Right atrium auricular region (tissue), 2 donors: ENCODE measurements around the gene PRR5L. TPM values are rescaled to one million over a fixed set of nuclear protein-coding genes. Genes with fewer than 3 reads are reported as not detected.

Experiments used
- DNase-seq: peaks from one replicate; pipeline ENCODE4 v3.0.0-alpha.2; 2019; ENCODE audit warnings: low spot score
- H3K27ac ChIP-seq, 2 donors: fragments of 200-600 bp; sonication (generic); 1 replicate in 1 of 2; 2 replicates in 1 of 2; pipeline ENCODE4 v1.5.1; 2016 to 2019
- H3K27me3 ChIP-seq, 2 donors: fragments of 200-600 bp; sonication (generic); one replicate each; pipeline versions ENCODE4 v1.5.1 to v1.6.0; 2017 to 2019
- H3K36me3 ChIP-seq: fragments of 200-600 bp; sonication (generic); one replicate; pipeline ENCODE4 v1.5.1; 2016
- H3K4me1 ChIP-seq, 2 donors: fragments of 200-600 bp; sonication (generic); one replicate each; pipeline versions ENCODE4 v1.5.1 to v1.6.0; 2017 to 2019
- H3K4me3 ChIP-seq, 2 donors: fragments of 200-600 bp; sonication (generic); 1 replicate in 1 of 2; 2 replicates in 1 of 2; pipeline ENCODE4 v1.5.1; 2017 to 2019; ENCODE audit warnings: mild to moderate bottlenecking in 1 of 2, moderate library complexity in 1 of 2
- H3K9me3 ChIP-seq, 2 donors: fragments of 200-600 bp; sonication (generic); one replicate each; pipeline ENCODE4 v1.5.1; 2019
- total RNA-seq, 2 donors: library from RNA; depleted of rRNA; stranded (reverse); fragments of >200 nt; gene quantifications; one replicate each; pipeline ENCODE4 v1.1.0, GENCODE V29; 2016
- TF ChIP-seq, protein P1 (sequence below), 2 donors: fragments of 200-600 bp; sonication (generic); IDR thresholded peaks; one replicate each; pipeline ENCODE4 v1.5.1; 2019; ENCODE audit warnings: antibody characterized with exemption in 2 of 2

Gene PRR5L
- total RNA-seq, 2 donors from 2014 or later: 1.3 to 6.8 TPM

DNA sequence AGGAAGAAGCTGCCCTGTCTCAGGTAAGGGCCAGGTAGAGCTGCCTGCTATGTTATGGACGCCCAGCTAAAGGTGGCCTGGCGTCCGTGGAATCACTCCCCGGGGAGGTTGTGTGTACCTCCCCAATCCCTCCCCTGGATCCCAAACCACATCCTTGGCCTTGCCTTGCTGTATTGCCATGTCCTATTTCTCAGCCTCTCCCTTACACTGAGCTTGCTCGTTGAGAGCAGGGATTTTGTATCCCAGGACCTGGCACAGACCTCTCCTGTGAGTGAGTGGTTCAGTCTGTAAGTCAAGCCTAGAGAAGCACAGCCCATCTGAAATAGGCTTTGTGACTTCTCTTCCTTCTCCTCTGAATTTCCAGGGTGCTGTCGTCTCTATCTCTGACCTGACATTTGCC, 160.1 kb downstream of the PRR5L start:
- no peak for DNase-seq
- peaks cover 0 to 41% of the 10 kb centered on the region in 2 donors for H3K4me1 ChIP-seq
- no peaks in the 10 kb centered on the region for H3K27me3 ChIP-seq
- H3K36me3 ChIP-seq: no peaks in the 10 kb centered on the region
- TF ChIP-seq, protein P1, sequence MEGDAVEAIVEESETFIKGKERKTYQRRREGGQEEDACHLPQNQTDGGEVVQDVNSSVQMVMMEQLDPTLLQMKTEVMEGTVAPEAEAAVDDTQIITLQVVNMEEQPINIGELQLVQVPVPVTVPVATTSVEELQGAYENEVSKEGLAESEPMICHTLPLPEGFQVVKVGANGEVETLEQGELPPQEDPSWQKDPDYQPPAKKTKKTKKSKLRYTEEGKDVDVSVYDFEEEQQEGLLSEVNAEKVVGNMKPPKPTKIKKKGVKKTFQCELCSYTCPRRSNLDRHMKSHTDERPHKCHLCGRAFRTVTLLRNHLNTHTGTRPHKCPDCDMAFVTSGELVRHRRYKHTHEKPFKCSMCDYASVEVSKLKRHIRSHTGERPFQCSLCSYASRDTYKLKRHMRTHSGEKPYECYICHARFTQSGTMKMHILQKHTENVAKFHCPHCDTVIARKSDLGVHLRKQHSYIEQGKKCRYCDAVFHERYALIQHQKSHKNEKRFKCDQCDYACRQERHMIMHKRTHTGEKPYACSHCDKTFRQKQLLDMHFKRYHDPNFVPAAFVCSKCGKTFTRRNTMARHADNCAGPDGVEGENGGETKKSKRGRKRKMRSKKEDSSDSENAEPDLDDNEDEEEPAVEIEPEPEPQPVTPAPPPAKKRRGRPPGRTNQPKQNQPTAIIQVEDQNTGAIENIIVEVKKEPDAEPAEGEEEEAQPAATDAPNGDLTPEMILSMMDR (IDR thresholded peaks at IDR 0.05): no peak
- no peaks in the 10 kb centered on the region for H3K9me3 ChIP-seq
- H3K4me3 ChIP-seq: no peak overlapping the region
- peak overlapping the region; percentile 77 to 83 for H3K27ac ChIP-seq

DNA sequence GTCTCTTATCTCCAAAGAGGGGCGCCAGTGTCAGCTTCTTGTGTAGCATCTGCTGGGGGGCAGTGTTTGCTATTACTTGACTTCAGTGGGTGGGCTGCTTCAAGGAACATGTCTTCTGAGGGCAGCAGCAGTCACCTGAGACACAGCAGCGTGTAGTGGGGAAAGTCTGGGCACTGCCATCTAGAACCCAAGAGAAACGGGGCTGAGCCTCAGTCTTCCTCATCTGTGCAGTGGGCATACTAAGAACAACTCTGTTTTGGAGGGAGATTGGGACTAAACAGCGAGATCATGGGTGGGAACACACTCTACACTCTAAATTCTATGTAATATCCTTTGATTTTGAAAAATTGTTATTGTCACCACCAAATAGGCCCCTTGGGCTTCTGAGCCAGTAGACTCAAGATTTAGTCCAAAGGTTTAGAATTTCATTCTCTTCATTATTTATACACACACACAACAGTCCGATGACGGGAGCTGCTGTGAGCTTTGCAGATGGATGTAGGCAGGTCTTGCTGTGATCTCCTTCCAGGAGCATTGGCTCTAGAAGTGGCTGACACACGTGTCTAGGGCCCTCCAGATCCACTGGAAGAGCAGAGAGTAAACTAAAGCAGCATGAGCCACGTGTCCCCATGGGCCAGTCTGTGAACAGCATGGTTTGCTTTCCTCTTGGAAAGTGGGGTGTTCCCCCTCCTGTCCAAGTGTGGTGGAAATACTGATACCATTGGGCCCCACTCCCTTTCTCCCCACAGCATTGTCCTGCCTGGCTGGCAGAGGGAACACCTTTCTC, 162.2 kb downstream of the PRR5L start:
- no peak for DNase-seq
- Histone ChIP-seq H3K27me3 (no peaks in the 10 kb centered on the region), H3K36me3 (no peaks in the 10 kb centered on the region), H3K4me3 (no peak overlapping the region), H3K4me1 (peaks cover 0 to 36% of the 10 kb centered on the region in 2 donors), H3K9me3 (no peaks in the 10 kb centered on the region), H3K27ac (no peak overlapping the region)
- TF ChIP-seq, protein P1 (IDR thresholded peaks at IDR 0.05): no peak

DNA sequence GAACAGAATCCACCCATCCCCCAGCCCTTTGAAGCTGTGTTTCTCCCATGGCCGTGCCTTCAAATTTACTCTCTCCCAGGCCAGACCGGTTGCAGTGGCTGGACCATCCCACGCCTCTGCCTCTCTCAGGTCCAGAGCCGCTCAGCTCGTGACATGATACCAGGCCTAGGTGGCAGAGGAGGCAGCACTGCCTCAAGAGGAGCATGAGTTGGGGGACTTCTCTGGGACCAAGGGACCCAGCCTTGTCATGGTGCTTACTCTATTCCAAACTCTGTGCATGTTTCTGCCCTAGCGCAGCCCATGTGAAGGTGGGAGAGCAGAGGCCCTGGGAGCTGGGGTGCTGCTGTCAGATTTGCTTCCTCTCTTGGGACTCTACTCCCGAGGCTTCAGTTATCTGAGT, 163.0 kb downstream of the PRR5L start:
- TF ChIP-seq, protein P1 (IDR thresholded peaks at IDR 0.05): no peak
- peaks cover 0 to 29% of the 10 kb centered on the region in 2 donors for H3K4me1 ChIP-seq
- H3K36me3 ChIP-seq: no peaks in the 10 kb centered on the region
- H3K27ac ChIP-seq: no peak overlapping the region
- H3K9me3 ChIP-seq: no peaks in the 10 kb centered on the region
- no peak overlapping the region for H3K4me3 ChIP-seq
- DNase-seq: no peak
- H3K27me3 ChIP-seq: no peaks in the 10 kb centered on the region

DNA sequence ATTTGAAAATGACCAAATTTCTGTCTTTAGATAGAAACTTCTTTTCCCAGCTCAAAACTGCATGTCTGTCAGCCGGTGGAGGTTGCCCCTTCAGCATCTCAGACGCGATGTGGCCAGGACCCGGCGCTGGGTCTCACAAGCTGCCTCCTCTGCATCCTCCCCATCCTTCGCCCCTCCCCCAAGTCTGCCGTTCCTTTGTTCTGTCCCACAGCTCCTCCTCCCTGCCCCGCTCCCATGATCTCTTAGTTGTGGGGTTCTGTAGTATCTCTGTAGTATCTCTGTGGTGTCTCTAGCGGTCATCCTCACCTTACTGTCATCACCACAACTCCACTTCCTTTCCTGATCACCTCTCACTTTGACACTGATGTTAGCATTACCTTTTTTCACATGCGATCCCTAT, 164.1 kb downstream of the PRR5L start:
- TF ChIP-seq, protein P1 (IDR thresholded peaks at IDR 0.05): no peak
- no peak overlapping the region for H3K27ac ChIP-seq

DNA sequence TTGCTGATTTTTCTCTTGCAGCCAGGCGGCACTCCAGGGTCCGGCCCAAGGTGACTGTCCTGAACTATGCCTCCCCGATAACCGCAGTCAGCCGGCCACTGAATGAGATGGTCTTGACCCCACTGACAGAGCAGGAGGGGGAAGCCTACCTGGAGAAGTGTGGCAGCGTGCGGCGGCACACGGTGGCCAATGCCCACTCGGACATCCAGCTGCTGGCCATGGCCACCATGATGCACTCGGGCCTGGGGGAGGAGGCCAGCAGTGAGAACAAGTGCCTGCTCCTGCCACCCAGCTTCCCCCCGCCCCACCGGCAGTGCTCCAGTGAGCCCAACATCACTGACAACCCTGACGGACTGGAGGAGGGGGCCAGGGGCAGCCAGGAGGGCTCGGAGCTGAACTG, 166.2 kb downstream of the PRR5L start:
- Histone ChIP-seq H3K4me1 (no peaks in the 10 kb centered on the region), H3K36me3 (no peaks in the 10 kb centered on the region), H3K9me3 (no peaks in the 10 kb centered on the region), H3K27me3 (no peaks in the 10 kb centered on the region), H3K4me3 (no peak overlapping the region), H3K27ac (no peak overlapping the region)
- TF ChIP-seq, protein P1 (IDR thresholded peaks at IDR 0.05): no peak
- no peak for DNase-seq

More for the DNA sequence above, 164.1 kb downstream of the PRR5L start:
- Histone ChIP-seq H3K4me3 (no peak overlapping the region), H3K27me3 (no peaks in the 10 kb centered on the region), H3K36me3 (no peaks in the 10 kb centered on the region), H3K4me1 (peaks cover 0 to 20% of the 10 kb centered on the region in 2 donors), H3K9me3 (no peaks in the 10 kb centered on the region)
- no peak for DNase-seq

DNA sequence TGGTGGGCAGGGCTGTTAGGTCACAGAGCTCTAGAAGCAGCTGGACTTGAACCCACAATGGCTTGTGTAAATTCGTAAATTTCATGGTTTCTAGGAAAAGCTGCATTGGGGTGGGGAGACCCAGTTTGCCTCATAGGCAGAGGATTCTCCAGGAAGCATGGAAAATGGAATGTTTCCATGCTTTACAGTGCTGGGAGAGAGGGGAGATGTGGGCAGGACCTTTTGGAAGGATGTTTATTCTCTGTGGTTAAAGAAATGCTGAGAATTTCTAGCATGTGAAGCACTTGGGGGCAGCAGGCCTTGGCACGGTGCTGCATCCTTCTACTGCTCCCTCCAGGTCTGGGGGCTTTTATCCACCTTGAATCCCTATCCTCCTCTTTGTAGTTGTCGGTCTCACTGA, 167.7 kb downstream of the PRR5L start:
- Histone ChIP-seq H3K27me3 (no peaks in the 10 kb centered on the region), H3K4me3 (no peak overlapping the region), H3K36me3 (no peaks in the 10 kb centered on the region), H3K4me1 (no peaks in the 10 kb centered on the region), H3K9me3 (no peaks in the 10 kb centered on the region), H3K27ac (no peak overlapping the region)
- TF ChIP-seq, protein P1 (IDR thresholded peaks at IDR 0.05): no peak
- no peak for DNase-seq
